HepG2 (cell line): ENCODE results near the gene SERPINA3. TPM values are rescaled to one million over a fixed set of nuclear protein-coding genes. Genes with fewer than 3 reads are reported as not detected.

ENCODE experiments used
- FOXK1 ChIP-seq: sonication (generic); formaldehyde crosslinking; IDR thresholded peaks from 2 replicates; pipeline ENCODE4 v1.4.0; 2020; ENCODE audit warnings: low read depth, missing genetic modification reagents, borderline replicate concordance
- HNF1A ChIP-seq, 2 experiments: sonication (generic) in 1 of 2; formaldehyde crosslinking in 1 of 2; IDR thresholded peaks; 2 replicates each; pipeline versions ENCODE4 v1.4.0 to v1.6.1; 2016 to 2020; ENCODE audit warnings: borderline replicate concordance in 1 of 2, low read depth in 1 of 2, mild to moderate bottlenecking in 1 of 2, missing genetic modification reagents in 1 of 2
- JUNB ChIP-seq: sonication (generic); formaldehyde crosslinking; IDR thresholded peaks from 2 replicates; pipeline ENCODE4 v1.8.0; 2022; ENCODE audit warnings: missing genetic modification reagents, mild to moderate bottlenecking, borderline replicate concordance
- NAIF1 ChIP-seq: sonication (generic); formaldehyde crosslinking; IDR thresholded peaks from 2 replicates; pipeline ENCODE4 v1.5.0; 2020; ENCODE audit warnings: mild to moderate bottlenecking, missing genetic modification reagents, borderline replicate concordance
- NFKBIZ ChIP-seq: IDR thresholded peaks from 2 replicates; pipeline ENCODE4 v1.6.1; 2018; ENCODE audit warnings: missing genetic modification reagents, missing compliant biosample characterization
- PAX8 ChIP-seq: sonication (generic); formaldehyde crosslinking; IDR thresholded peaks from 2 replicates; pipeline ENCODE4 v1.8.0; 2022; ENCODE audit warnings: mild to moderate bottlenecking, missing genetic modification reagents, borderline replicate concordance
- PBX2 ChIP-seq: IDR thresholded peaks from 2 replicates; pipeline ENCODE4 v1.6.1; 2016; ENCODE audit warnings: control low read depth
- REST ChIP-seq, 2 experiments: IDR thresholded peaks; 2 replicates each; pipeline ENCODE4 v1.6.1; 2011 to 2012; ENCODE audit warnings: low read length in 2 of 2, borderline replicate concordance in 1 of 2, low read depth in 1 of 2, mild to moderate bottlenecking in 1 of 2, moderate library complexity in 1 of 2
- SATB2 ChIP-seq: sonication (generic); formaldehyde crosslinking; IDR thresholded peaks from 2 replicates; pipeline ENCODE4 v1.5.0; 2020; ENCODE audit warnings: missing genetic modification reagents
- TCF12 ChIP-seq, 2 experiments: fragments of 450-650 bp in 1 of 2; sonication (generic) in 1 of 2; formaldehyde crosslinking in 1 of 2; IDR thresholded peaks; 2 replicates each; pipeline versions ENCODE4 v1.6.1 to v1.8.0; 2017 to 2022; ENCODE audit warnings: antibody characterized with exemption in 1 of 2, mild to moderate bottlenecking in 1 of 2, missing genetic modification reagents in 1 of 2, moderate library complexity in 1 of 2
- ZBTB34 ChIP-seq: sonication (generic); formaldehyde crosslinking; IDR thresholded peaks from 2 replicates; pipeline ENCODE4 v1.8.0; 2022; ENCODE audit warnings: mild to moderate bottlenecking, missing genetic modification reagents
- ZBTB7A ChIP-seq: sonication (generic); formaldehyde crosslinking; IDR thresholded peaks from 2 replicates; pipeline ENCODE4 v1.8.0; 2022; ENCODE audit warnings: mild to moderate bottlenecking, missing genetic modification reagents
- ZNF232 ChIP-seq: sonication (generic); formaldehyde crosslinking; IDR thresholded peaks from 2 replicates; pipeline ENCODE4 v1.4.0; 2020; ENCODE audit warnings: missing genetic modification reagents, borderline replicate concordance
- ZNF510 ChIP-seq: sonication (generic); formaldehyde crosslinking; IDR thresholded peaks from 2 replicates; pipeline ENCODE4 v1.4.0; 2020; ENCODE audit warnings: low read depth, mild to moderate bottlenecking, missing genetic modification reagents
- polyA plus RNA-seq, 8 experiments: library from polyadenylated mRNA; depleted of rRNA in 3 of 8; stranded (reverse) in 7 of 8; unstranded in 1 of 8; fragments of >200 nt; fragmentation: Illumina TruSeq in 4 of 8; extraction: Trizol in 4 of 8; gene quantifications; 2 replicates each; pipeline versions ENCODE4 v1.2.1 to v1.2.3, GENCODE V29; 2011 to 2016; ENCODE audit warnings: low read depth in 4 of 8, missing spikeins in 1 of 8, mixed read lengths in 1 of 8; ENCODE audit not compliant: insufficient read depth in 1 of 8
- total RNA-seq, 5 experiments: library from RNA; depleted of rRNA; stranded (reverse); fragments of >200 nt; fragmentation: Illumina TruSeq; extraction: Trizol; gene quantifications; 2 replicates each; pipeline ENCODE4 v1.2.3, GENCODE V29; 2016; ENCODE audit warnings: low read depth in 1 of 5

SERPINA3 gene
- total and polyA plus RNA-seq, 2 of the 13 experiments (the other 11 are each of a cell fraction or from before 2014, with no cell fraction given), result 825 to 2,200 TPM

- TF ChIP-seq HNF1A (IDR thresholded peaks at IDR 0.05; ENCODE audit: low read depth) (0 out of 2 replicates have a peak, but pooled peaks have one; percentile 45), HNF1A (CRISPR knock-in tag; IDR thresholded peaks at IDR 0.05; ENCODE audit: borderline replicate concordance) (peak; percentile 80; the same call in 1 of the 2 replicates), ZBTB7A (peak; percentile 53; the same call in 1 of the 2 replicates), FOXK1 (CRISPR knock-in tag) (peak; percentile 54; the same call in 1 of the 2 replicates), ZNF232 (CRISPR knock-in tag) (no peak), ZBTB34 (no peak; the same call in 1 of the 2 replicates), ZNF510 (CRISPR knock-in tag) (no peak), TCF12 (IDR thresholded peaks at IDR 0.05) (no peak), TCF12 (CRISPR knock-in tag; IDR thresholded peaks at IDR 0.05) (peak; percentile 93), SATB2 (CRISPR knock-in tag) (no peak), NAIF1 (no peak), PAX8 (CRISPR knock-in tag) (no peak), JUNB (CRISPR knock-in tag) (no peak), NFKBIZ (CRISPR knock-in tag) (peak; percentile 37; the same call in 1 of the 2 replicates), REST (IDR thresholded peaks at IDR 0.05; ENCODE audit: borderline replicate concordance in 1 of 2, low read depth in 1 of 2, low read length in 2 of 2) (no peak; a peak in 1 of 4 replicates), PBX2 (CRISPR knock-in tag) (no peak)
Measured at GRCh38 chr14:94572637-94573303, 39.4 kb upstream of the SERPINA3 start (continued).
